IMR-90 (cell line): Measurements from ENCODE around the gene DEF6. TPM values are rescaled to one million over a fixed set of nuclear protein-coding genes. Genes with fewer than 3 reads are reported as not detected.

Source experiments
- ATAC-seq: fragments of 200-7000 bp; cut with Tn5 transposase; 2 replicates; pipeline ENCODE4 v1.9.1; 2020; ENCODE audit warnings: low read depth, mild to moderate bottlenecking, moderate library complexity
- BruUV-seq: library from RNA; stranded (reverse); fragments of 400-500 nt; replicated peaks from 2 replicates; lab custom pipeline; 2021; lab: Mats Ljungman, UMichigan
- CTCF ChIA-PET: fragments of 300-600 bp; formaldehyde crosslinking; extraction: SDS; loops from one replicate; lab custom pipeline; 2021; ENCODE audit warnings: antibody characterized with exemption; lab: Yijun Ruan, JAX
- POLR2A ChIA-PET: fragments of 300-600 bp; sonication (Branson Sonifier 250); formaldehyde crosslinking; loops from one replicate; lab custom pipeline; 2022; ENCODE audit warnings: antibody characterized with exemption; ENCODE audit not compliant: unreplicated experiment; lab: Charles Lee
- DNase-seq: peaks from one replicate; pipeline ENCODE4 v3.0.0; 2013
- H2AFZ ChIP-seq: replicated peaks from 2 replicates; pipeline ENCODE3; 2013; ENCODE audit warnings: low read length, mild to moderate bottlenecking; ENCODE audit not compliant: poor library complexity
- H2AK5ac ChIP-seq: 2 replicates; pipeline ENCODE4 v1.6.1; 2013; ENCODE audit warnings: low read depth, low read length, inconsistent platforms
- H2AK9ac ChIP-seq: replicated peaks from 2 replicates; pipeline ENCODE3; 2013; ENCODE audit warnings: mild to moderate bottlenecking, low read depth, low read length, moderate library complexity; ENCODE audit not compliant: poor library complexity
- H2BK120ac ChIP-seq: 2 replicates; pipeline ENCODE4 v1.6.1; 2013; ENCODE audit warnings: low read depth, low read length, inconsistent platforms
- H2BK15ac ChIP-seq: 3 replicates; pipeline ENCODE4 v1.6.1; 2013; ENCODE audit warnings: low read depth, low read length, inconsistent platforms
- H2BK20ac ChIP-seq: 2 replicates; pipeline ENCODE4 v1.6.1; 2013; ENCODE audit warnings: low read depth, mild to moderate bottlenecking, inconsistent platforms, low read length, moderate library complexity
- H2BK5ac ChIP-seq: 2 replicates; pipeline ENCODE4 v1.6.1; 2013; ENCODE audit warnings: mild to moderate bottlenecking, low read depth, low read length, inconsistent platforms; ENCODE audit not compliant: poor library complexity, severe bottlenecking
- H3K14ac ChIP-seq: replicated peaks from 2 replicates; pipeline ENCODE4 v1.6.1; 2013; ENCODE audit warnings: low read depth, low read length, inconsistent platforms
- H3K18ac ChIP-seq: 2 replicates; pipeline ENCODE4 v1.6.1; 2013; ENCODE audit warnings: low read depth, low read length, control low read depth
- H3K23ac ChIP-seq: 2 replicates; pipeline ENCODE4 v1.6.1; 2013; ENCODE audit warnings: low read depth, low read length, inconsistent platforms
- H3K27ac ChIP-seq: 2 replicates; pipeline ENCODE4 v1.5.1; 2013; ENCODE audit warnings: mild to moderate bottlenecking, control low read depth, low read length; ENCODE audit not compliant: insufficient read depth
- H3K27me3 ChIP-seq: 2 replicates; pipeline ENCODE4 v1.6.1; 2013; ENCODE audit warnings: low read length; ENCODE audit not compliant: control insufficient read depth, insufficient read depth
- H3K36me3 ChIP-seq: 2 replicates; pipeline ENCODE4 v1.6.1; 2013; ENCODE audit warnings: low read length, mixed read lengths; ENCODE audit not compliant: control insufficient read depth, insufficient read depth
- H3K4ac ChIP-seq: 2 replicates; pipeline ENCODE4 v1.6.1; 2013; ENCODE audit warnings: low read depth, low read length, inconsistent platforms
- H3K4me1 ChIP-seq: 2 replicates; pipeline ENCODE4 v1.6.1; 2013; ENCODE audit warnings: low read length, mixed read lengths; ENCODE audit not compliant: control insufficient read depth, insufficient read depth
- H3K4me2 ChIP-seq: 2 replicates; pipeline ENCODE4 v1.6.1; 2013; ENCODE audit warnings: low read depth, mild to moderate bottlenecking, control low read depth, low read length, moderate library complexity
- H3K4me3 ChIP-seq: 2 replicates; pipeline ENCODE4 v1.5.1; 2013; ENCODE audit warnings: low read depth, mild to moderate bottlenecking, control low read depth, low read length, moderate library complexity; ENCODE audit not compliant: insufficient read depth
- H3K56ac ChIP-seq: 2 replicates; pipeline ENCODE4 v1.6.1; 2013; ENCODE audit warnings: low read length, inconsistent platforms; ENCODE audit not compliant: insufficient read depth; ENCODE audit errors: extremely low read depth
- H3K79me1 ChIP-seq, 2 experiments: 2 replicates each; pipeline ENCODE4 v1.6.1; 2013; ENCODE audit warnings: low read length in 2 of 2, inconsistent platforms in 1 of 2, low read depth in 1 of 2
- H3K9ac ChIP-seq: 2 replicates; pipeline ENCODE4 v1.6.1; 2013; ENCODE audit warnings: low read depth, low read length, control low read depth
- H3K9me1 ChIP-seq: 2 replicates; pipeline ENCODE4 v1.6.1; 2013; ENCODE audit warnings: low read length, inconsistent platforms; ENCODE audit not compliant: insufficient read depth
- H3K9me3 ChIP-seq: 2 replicates; pipeline ENCODE4 v1.6.1; 2013; ENCODE audit warnings: low read length; ENCODE audit not compliant: control insufficient read depth, insufficient read depth
- H4K20me1 ChIP-seq: 2 replicates; pipeline ENCODE4 v1.6.1; 2013; ENCODE audit warnings: low read length, inconsistent platforms; ENCODE audit not compliant: insufficient read depth
- H4K5ac ChIP-seq: 2 replicates; pipeline ENCODE4 v1.6.1; 2013; ENCODE audit warnings: mild to moderate bottlenecking, low read depth, low read length, control low read depth
- H4K8ac ChIP-seq, 2 experiments: 2 replicates each; pipeline ENCODE4 v1.6.1; 2013; ENCODE audit warnings: low read depth in 2 of 2, low read length in 2 of 2, control low read depth in 1 of 2, inconsistent platforms in 1 of 2
- H4K91ac ChIP-seq: 2 replicates; pipeline ENCODE4 v1.6.1; 2013; ENCODE audit warnings: low read depth, low read length, inconsistent platforms; ENCODE audit not compliant: insufficient read depth
- BHLHE40 ChIP-seq: fragments of 150-350 bp; IDR thresholded peaks from 2 replicates; pipeline ENCODE4 v1.6.1; 2016; ENCODE audit warnings: mild to moderate bottlenecking, low read depth, low read length
- CEBPB ChIP-seq: IDR thresholded peaks from 2 replicates; pipeline ENCODE4 v1.6.1; 2012; ENCODE audit warnings: low read depth, low read length, improper control_type of control experiment
- CHD1 ChIP-seq: IDR thresholded peaks from 2 replicates; pipeline ENCODE4 v1.6.1; 2012; ENCODE audit warnings: low read depth, low read length, improper control_type of control experiment
- CTCF ChIP-seq: conservative IDR thresholded peaks from 2 replicates; pipeline ENCODE4 v1.5.1; 2012; ENCODE audit warnings: mild to moderate bottlenecking, low read depth, low read length, improper control_type of control experiment
- ELK1 ChIP-seq: fragments of 150-350 bp; IDR thresholded peaks from 2 replicates; pipeline ENCODE4 v1.6.1; 2016; ENCODE audit warnings: low read depth, mild to moderate bottlenecking, low read length, moderate library complexity, borderline replicate concordance
- FOS ChIP-seq: fragments of 150-350 bp; IDR thresholded peaks from 2 replicates; pipeline ENCODE4 v1.6.1; 2016; ENCODE audit warnings: low read depth, low read length
- MAFK ChIP-seq: IDR thresholded peaks from 2 replicates; pipeline ENCODE4 v1.6.1; 2012; ENCODE audit warnings: low read depth, low read length, improper control_type of control experiment
- MAZ ChIP-seq: IDR thresholded peaks from 2 replicates; pipeline ENCODE4 v1.6.1; 2012; ENCODE audit warnings: low read depth, mild to moderate bottlenecking, low read length, improper control_type of control experiment, moderate library complexity, borderline replicate concordance
- MXI1 ChIP-seq: IDR thresholded peaks from 2 replicates; pipeline ENCODE4 v1.6.1; 2012; ENCODE audit warnings: low read depth, mild to moderate bottlenecking, low read length, moderate library complexity, borderline replicate concordance
- NFE2L2 ChIP-seq: fragments of 150-350 bp; IDR thresholded peaks from 2 replicates; pipeline ENCODE4 v1.6.1; 2016; ENCODE audit warnings: low read depth, mild to moderate bottlenecking, low read length
- POLR2A ChIP-seq: IDR thresholded peaks from 2 replicates; pipeline ENCODE4 v1.6.1; 2012; ENCODE audit warnings: mild to moderate bottlenecking, low read depth, low read length
- RAD21 ChIP-seq: IDR thresholded peaks from 2 replicates; pipeline ENCODE4 v1.6.1; 2012; ENCODE audit warnings: low read length, improper control_type of control experiment
- RCOR1 ChIP-seq: IDR thresholded peaks from 2 replicates; pipeline ENCODE4 v1.6.1; 2012; ENCODE audit warnings: mild to moderate bottlenecking, low read length, improper control_type of control experiment; ENCODE audit not compliant: insufficient replicate concordance
- RFX5 ChIP-seq: IDR thresholded peaks from 2 replicates; pipeline ENCODE4 v1.8.0; 2012; ENCODE audit warnings: low read depth, mild to moderate bottlenecking, low read length, moderate library complexity
- SMC3 ChIP-seq: fragments of 150-350 bp; IDR thresholded peaks from 2 replicates; pipeline ENCODE4 v1.6.1; 2016; ENCODE audit warnings: low read depth, mild to moderate bottlenecking, antibody characterized with exemption, low read length, moderate library complexity
- WGBS, 2 experiments: methylation state at CpG; one replicate each; pipeline versions ENCODE4 v1.1.5 to v1.1.7; 2013; ENCODE audit warnings: missing lambda C conversion rate in 2 of 2; ENCODE audit not compliant: insufficient read length in 1 of 2; ENCODE audit errors: extremely low coverage in 2 of 2; 5-methylcytosine and 5-hydroxymethylcytosine counted together
- dilution Hi-C: fragments of 300-500 bp; cut with HindIII; formaldehyde crosslinking; loops from one replicate; pipeline ENCODE4 v1.14.3; 2018; ENCODE audit warnings: low sequenced_read_pairs; ENCODE audit not compliant: unreplicated experiment
- in situ Hi-C: fragments of 300-500 bp; cut with MboI; formaldehyde crosslinking; loops from 3 replicates; pipeline ENCODE4 v1.14.3; 2019; ENCODE audit warnings: low sequenced_read_pairs, inconsistent platforms, mixed read lengths
- intact Hi-C: fragments of 100-400 bp; cut with micrococcal nuclease; formaldehyde crosslinking; loops from 2 replicates; pipeline ENCODE4 v1.10.0; 2022
- polyA plus RNA-seq, 3 experiments: library from polyadenylated mRNA; depleted of rRNA; stranded (reverse); fragments of >200 nt; gene quantifications; 2 replicates each; pipeline ENCODE4 v1.2.3, GENCODE V29; 2012; ENCODE audit warnings: low replicate concordance in 1 of 3
- total RNA-seq: library from RNA; depleted of rRNA; stranded (reverse); fragments of >200 nt; gene quantifications from 2 replicates; pipeline ENCODE4 v1.2.3, GENCODE V29; 2012
- TF ChIP-seq, protein P1 (sequence below): fragments of 150-350 bp; IDR thresholded peaks from 2 replicates; pipeline ENCODE4 v1.6.1; 2017; ENCODE audit warnings: mild to moderate bottlenecking, antibody characterized with exemption, low read length, low read depth

DEF6 gene
- total and polyA plus RNA-seq, 2 of the 4 experiments (the other 2 are of a cell fraction): 2.5 to 4.2 TPM

DNA sequence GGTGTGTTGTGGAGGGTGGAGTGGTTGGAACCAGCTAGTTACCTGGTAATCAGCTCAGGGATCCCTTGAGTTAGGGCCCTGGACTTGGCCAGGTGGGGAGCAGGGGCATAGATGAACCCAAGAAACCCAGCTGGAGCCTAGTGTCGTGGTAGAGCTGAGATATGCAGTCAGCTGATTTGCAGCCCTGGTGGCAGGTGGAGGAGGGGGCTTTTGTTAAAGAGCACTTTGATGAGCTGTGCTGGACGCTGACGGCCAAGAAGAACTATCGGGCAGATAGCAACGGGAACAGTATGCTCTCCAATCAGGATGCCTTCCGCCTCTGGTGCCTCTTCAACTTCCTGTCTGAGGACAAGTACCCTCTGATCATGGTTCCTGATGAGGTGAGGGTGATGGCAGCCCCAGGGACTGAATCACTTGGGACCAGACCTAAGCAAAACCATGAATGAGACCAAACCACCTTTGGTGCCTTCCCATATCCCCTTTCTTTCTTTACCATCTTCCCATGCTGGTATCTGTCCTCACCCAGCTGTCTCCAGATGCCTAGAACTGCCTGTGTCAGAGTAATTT, 12.7 kb downstream of the DEF6 start:
- Histone ChIP-seq H3K27ac (no peak overlapping the region), H2BK15ac (no peak overlapping the region), H2AK9ac (no peak overlapping the region), H3K9me3 (no peaks in the 10 kb centered on the region), H3K9me1 (no peaks in the 10 kb centered on the region), H2AK5ac (no peak overlapping the region), H4K20me1 (no peaks in the 10 kb centered on the region), H2BK120ac (no peak overlapping the region), H4K5ac (no peak overlapping the region), H3K9ac (no peak overlapping the region), H3K23ac (no peak overlapping the region), H3K27me3 (peaks cover 15% of the 10 kb centered on the region), H3K18ac (no peak overlapping the region), H3K14ac (no peak overlapping the region), H3K36me3 (no peaks in the 10 kb centered on the region), H4K91ac (no peak overlapping the region), H4K8ac (no peak overlapping the region), H3K79me1 (no peaks in the 10 kb centered on the region), H3K4ac (no peak overlapping the region), H3K4me3 (no peak overlapping the region), H3K56ac (no peak overlapping the region), H2AFZ (peak overlapping the region; percentile 44), H2BK5ac (no peak overlapping the region), H2BK20ac (no peak overlapping the region), H3K4me2 (no peak overlapping the region), H3K4me1 (no peaks in the 10 kb centered on the region)
- dilution Hi-C loops (no loop called here), in situ Hi-C loops (loop anchor here (25.0 kb wide), 1 partner anchor 427 kb away; the partner anchor contains the start of gene ARMC12), intact Hi-C loops (no loop called here)
- ChIA-PET POLR2A (no interaction called here), CTCF (no interaction called here)
- no peak; the same call in 1 of the 2 replicates for ATAC-seq
- no TSS peak for BruUV-seq
- WGBS, 2 experiments: no CpG with 5 or more reads among the region's 6 CpGs
- no peak for TF ChIP-seq POLR2A
- TF ChIP-seq ELK1: no peak
- no peak for TF ChIP-seq RCOR1
- no peak for TF ChIP-seq SMC3
- no peak for TF ChIP-seq MAFK
- no peak for TF ChIP-seq BHLHE40
- TF ChIP-seq, protein P1, sequence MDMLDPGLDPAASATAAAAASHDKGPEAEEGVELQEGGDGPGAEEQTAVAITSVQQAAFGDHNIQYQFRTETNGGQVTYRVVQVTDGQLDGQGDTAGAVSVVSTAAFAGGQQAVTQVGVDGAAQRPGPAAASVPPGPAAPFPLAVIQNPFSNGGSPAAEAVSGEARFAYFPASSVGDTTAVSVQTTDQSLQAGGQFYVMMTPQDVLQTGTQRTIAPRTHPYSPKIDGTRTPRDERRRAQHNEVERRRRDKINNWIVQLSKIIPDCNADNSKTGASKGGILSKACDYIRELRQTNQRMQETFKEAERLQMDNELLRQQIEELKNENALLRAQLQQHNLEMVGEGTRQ: no peak
- no peak for TF ChIP-seq CEBPB
- TF ChIP-seq RAD21: no peak
- TF ChIP-seq FOS: no peak
- TF ChIP-seq MAZ: no peak
- TF ChIP-seq MXI1: no peak
- TF ChIP-seq NFE2L2: no peak
- no peak for TF ChIP-seq RFX5
- no peak for TF ChIP-seq CTCF
- TF ChIP-seq CHD1: no peak
- DNase-seq: no peak
